CD4-positive, alpha-beta T cell treated with Interleukin-15 for 4 hours (primary cell): ENCODE data around the gene IFI27.

Experiments used
- DNase-seq: peaks from one replicate; pipeline ENCODE4 v3.0.0-alpha.2; 2020; ENCODE audit warnings: low spot score

IFI27 gene

DNA sequence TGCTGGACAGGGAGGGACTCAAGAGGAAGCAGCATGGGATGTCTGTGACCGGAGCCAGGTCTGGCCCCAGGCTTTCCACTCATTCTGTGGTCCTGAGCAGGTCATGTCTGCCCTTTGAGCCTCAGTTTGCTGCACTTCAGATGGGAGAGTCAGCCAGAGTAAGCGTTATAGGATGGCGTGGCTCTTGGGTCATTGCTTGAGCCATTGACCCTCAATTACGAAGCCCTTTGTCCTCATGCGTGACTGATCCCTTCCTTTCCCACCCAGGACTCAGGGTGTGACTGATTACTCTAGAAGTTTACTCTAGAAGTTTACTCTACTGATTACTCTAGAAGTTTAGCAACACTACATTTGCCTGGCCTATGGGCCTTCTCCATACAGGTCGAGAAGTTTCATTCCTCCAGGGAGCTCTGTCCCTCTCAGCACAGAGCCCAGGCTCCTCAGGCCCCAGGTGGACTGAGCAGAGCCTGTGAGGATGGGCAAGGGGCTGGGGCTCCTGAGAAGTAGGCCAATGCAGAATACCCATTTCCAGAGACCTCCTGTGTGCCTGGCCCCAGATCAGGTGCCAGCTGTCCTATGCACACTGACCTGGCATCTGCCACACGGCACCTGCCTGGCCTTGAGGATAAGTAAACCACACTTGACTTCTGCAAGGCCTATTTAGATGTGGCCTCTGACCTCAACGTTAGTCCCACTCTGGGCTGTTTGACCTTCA, 7.6 kb upstream of the IFI27 start:
- DNase-seq = no peak

DNA sequence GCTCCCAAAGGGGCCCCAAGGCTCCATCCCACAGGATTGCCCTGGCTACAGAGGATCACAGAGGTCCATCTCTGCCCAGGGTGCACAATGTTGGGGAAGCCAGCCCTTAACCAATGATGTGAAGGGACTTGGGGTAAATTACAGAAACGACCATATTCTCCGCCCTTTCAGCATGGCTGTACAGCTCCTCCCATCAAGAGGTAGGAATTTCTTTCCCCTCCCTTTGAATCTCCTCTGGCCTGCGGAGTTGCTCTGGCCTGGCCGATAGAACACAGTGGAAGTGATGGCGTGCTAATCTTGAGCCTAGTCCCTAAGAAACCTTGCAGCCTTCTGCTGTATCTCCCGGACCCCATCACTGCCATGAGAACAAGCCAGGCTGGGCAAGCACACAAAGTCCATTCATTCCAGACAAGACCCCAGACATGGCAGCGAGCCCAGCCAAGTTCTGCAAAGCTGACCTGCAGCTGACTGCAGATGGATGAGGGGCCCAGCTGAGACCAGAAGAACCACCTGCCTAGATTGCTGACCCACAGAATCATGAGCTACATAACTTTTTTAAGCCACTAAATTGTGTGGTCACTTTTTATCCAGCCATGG, 6.9 kb upstream of the IFI27 start:
- no peak for DNase-seq

DNA sequence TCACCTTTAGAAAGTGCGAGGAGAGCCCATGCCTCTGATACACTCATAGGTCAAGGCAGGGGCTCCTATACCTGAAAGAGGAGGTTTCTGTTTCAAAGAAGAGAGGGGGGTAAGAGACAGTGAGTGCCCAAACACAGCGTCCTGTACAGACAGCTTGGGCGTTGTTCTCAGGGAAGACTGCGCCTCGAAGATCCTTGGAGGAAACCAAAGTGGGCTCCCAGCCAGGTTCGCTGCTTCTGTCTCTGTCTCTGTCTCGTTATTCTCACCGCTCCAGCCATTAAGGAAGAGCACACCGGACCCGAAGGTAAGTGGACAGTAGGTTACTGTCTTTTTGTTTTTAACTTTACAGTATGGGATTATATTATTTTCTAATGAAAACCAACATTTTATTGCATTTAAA, 5.8 kb upstream of the IFI27 start:
- no peak for DNase-seq

GRCh38 chr14:94109915-94110250, 653 bp upstream of the IFI27 start:
- no peak for DNase-seq

DNA sequence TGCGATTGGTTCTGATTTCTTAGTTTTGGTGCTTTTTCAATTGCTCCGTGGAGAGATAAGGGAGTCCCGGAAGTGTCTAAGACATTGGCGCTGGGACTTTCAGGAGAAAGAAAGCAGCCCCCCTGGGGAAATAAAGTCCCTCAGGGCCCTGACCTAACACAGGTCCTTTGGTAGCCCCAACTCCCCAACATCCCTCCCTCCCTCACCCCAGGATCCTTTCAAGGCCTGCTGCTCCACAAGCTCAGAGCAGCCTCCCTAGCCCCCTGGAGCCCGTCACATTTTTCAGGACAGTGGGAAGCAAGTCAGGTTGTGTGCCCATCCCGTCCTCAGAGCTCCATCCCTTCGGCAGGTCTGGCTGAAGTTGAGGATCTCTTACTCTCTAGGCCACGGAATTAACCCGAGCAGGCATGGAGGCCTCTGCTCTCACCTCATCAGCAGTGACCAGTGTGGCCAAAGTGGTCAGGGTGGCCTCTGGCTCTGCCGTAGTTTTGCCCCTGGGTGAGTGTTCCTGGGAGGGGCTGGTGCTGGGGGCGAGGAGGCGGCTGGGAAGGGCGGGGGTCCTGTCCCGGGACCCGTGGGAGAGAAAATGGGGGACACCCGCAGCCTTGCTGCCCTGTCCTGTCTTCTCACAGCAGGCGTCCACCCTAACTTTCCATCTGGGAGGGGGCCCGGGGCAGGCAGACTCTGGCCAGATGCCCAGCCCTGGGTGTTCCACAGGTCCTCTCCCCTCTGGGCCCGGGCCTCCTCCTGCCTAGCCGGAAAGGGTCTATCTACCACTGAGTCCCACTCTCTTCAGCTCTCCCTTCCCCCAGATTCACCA, 950 bp downstream of the IFI27 start:
- DNase-seq = no peak

- no peak for DNase-seq
Observed at GRCh38 chr14:94112513-94113063, 2.1 kb downstream of the IFI27 start.

DNA sequence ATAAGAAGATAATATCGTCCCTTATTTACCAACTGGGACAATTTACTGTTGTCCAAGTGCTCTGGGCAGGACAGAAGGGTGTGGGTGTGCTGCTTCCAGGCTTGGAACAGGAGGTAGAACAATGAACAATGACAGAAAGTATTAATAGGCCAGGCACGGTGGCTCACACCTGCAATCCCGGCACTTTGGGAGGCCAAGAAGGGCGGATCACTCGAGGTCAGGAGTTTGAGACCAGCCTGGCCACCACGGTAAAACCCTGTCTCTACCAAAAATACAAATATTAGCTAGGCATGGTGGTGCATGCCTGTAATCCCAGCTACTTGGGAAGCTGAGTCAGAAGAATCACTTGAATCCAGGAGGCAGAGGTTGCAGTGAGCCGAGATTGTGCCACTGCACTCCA, 2.5 kb downstream of the IFI27 start:
- DNase-seq = no peak

- no peak for DNase-seq
Observed at GRCh38 chr14:94113490-94113889, 3.0 kb downstream of the IFI27 start.

- DNase-seq = no peak
Observed at GRCh38 chr14:94113908-94114588, 3.5 kb downstream of the IFI27 start.

GRCh38 chr14:94114589-94115057, 4.1 kb downstream of the IFI27 start:
- no peak for DNase-seq

GRCh38 chr14:94115058-94115591, 4.6 kb downstream of the IFI27 start:
- no peak for DNase-seq

DNA sequence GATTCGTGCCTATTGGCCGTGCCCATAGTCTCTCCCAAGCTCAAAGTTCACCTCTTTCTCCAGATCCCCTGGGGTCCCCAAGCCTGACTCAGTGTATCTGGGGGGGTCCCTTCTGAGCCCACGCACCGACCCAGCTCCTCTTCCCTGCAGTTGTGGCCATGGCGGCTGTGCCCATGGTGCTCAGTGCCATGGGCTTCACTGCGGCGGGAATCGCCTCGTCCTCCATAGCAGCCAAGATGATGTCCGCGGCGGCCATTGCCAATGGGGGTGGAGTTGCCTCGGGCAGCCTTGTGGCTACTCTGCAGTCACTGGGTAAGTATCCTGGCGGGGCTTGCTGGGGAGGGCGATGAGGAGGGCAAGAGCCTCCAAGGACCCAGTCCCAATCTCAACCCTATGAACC, 5.1 kb downstream of the IFI27 start:
- no peak for DNase-seq

DNA sequence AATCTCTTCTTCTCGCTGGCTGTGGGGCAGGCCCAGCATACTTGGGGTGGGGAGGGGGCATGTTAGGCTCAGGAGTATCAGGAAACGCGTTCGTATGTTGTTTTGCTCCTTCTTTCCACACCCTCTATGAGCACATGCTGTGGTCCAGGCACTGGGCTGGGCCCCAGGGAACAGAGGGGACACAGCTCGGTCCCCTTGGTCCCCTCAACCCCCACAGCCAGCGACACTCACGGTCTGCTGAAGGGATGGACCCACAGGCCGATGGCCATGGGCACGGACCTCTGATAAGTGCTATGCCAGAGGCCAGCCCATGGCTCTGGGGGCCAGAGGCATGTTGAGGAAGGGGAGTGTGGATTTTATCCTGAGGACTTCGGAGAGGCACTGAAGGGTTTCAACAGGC, 6.2 kb downstream of the IFI27 start:
- DNase-seq = no peak

DNA sequence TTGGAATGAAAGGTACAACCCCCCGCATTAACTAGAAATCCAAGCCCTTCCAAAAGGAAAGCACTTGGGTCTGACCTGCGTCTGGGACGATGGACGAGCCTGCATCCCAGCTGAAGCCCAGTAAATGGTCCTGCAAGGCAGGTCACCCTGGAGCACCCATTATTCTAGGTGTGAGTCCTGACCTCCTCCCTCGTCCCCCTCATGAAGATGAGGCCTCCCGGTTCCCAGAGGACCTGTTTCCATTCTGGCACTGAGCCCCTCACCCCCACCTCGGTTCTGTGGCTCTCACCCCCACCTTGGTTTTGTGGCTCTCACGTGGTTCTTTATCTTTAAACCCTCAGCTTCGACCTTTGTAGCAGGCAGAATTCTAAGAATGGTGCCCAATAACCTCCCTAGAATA, 7.3 kb downstream of the IFI27 start:
- DNase-seq = no peak

GRCh38 chr14:94119071-94119470, 8.5 kb downstream of the IFI27 start:
- DNase-seq = no peak

DNA sequence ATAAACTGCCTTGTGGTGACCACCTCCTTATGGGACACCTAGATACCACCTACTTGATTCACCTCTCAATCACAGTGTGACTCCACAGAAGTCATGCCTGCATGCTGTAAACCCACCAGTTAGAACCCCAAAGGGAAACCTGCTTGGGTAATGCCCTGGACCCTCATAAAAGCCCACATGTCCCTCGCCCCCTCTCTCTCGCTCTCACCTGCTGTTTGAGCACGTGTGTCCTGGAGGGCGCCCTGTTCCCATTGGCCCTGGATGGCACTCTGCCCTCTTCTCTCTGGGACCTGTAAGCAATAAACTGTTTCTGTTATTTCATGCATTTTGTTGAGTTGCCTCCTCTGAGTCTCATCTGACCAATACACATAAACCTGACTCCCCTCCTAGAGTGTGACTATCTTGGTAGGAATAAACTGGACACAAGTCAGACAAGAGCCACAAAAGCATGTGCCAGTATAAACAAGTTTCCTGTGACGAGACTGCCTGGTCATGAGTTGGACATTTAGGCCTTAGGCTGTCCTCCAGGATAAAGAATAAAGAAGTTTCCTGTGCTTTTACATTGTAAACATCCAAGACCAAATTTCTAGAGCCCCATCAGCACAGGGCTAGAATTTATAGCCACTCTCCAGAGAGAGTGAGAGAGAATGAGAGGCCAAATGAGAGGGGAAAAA, 10.3 kb downstream of the IFI27 start:
- DNase-seq = no peak

DNA sequence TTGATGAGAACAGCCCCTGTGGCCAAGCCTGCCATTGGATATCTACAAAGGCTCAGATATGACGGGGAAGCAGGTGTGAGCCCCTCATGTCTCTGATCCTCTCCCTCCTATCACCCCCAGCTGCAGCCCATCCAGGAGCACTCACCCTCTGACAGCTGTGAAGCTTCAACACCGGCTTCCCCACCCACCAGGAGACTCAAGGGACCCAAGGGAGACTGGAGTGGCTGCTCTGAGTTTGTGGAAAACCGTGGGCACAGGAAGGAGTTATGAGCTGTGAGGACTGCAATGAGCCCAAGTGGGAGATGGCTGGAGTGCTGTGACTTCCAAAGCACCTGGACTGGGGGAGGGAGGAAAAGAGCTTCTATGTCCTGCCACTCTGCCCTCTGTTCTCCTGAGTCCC, 10.9 kb downstream of the IFI27 start:
- DNase-seq = no peak

DNA sequence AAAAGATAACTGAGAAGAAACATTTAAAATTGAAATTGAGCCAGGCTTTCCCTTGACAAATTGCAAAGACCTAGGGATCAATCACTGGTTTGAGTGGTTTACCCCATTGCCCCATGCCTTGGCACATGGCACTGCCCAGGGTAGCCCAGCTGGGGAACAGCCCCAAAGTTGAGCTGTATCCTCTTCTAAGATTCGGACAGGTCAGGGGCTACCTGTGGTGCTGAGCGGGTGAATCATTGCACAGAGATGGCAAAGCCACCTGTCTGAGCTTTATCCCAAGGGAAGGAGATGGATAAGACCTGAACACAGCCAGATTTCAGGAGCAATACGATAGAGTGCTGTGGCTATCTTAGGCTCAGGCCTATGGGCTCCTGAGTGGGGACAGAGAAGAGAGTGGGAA, 11.9 kb downstream of the IFI27 start:
- DNase-seq = no peak

DNA sequence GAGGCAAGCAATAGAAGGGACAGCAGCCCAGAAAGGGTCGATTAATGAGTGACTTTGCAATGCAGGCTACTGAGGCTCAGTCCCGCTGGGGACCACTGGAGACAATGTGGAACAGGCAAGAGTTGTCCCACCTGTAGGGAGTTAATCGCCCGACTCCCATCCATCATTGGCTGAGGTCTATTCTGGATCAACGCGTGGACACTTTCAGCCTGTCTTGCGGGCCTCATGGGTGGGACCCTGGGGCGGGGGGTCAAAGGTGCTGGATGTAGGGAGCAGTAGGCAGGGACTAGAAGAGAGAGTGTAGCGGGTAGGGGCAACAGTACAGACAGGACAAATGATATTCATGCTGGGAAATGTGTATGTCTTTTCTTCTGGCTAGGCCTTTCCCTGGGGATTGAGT, 12.8 kb downstream of the IFI27 start:
- DNase-seq = no peak

DNA sequence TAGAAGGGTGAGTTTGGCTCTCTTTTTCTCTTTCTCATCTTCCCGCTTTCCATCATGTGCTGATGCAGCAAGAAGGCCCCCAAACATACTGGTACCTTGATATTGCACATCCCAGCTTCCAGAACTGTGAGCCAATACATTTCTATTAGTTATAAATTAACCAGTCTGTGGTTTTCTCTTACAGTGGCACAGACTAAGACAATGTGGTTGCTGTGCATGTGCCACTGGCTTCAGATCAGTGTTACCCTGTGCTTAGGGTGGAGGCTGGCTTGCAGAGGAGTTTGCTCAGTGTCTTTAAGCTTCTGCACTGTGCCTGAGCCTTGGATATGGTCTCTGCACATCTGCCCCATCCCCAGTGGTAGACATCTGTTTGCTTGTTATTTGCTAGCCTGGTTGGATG, 13.3 kb downstream of the IFI27 start:
- DNase-seq = no peak

DNA sequence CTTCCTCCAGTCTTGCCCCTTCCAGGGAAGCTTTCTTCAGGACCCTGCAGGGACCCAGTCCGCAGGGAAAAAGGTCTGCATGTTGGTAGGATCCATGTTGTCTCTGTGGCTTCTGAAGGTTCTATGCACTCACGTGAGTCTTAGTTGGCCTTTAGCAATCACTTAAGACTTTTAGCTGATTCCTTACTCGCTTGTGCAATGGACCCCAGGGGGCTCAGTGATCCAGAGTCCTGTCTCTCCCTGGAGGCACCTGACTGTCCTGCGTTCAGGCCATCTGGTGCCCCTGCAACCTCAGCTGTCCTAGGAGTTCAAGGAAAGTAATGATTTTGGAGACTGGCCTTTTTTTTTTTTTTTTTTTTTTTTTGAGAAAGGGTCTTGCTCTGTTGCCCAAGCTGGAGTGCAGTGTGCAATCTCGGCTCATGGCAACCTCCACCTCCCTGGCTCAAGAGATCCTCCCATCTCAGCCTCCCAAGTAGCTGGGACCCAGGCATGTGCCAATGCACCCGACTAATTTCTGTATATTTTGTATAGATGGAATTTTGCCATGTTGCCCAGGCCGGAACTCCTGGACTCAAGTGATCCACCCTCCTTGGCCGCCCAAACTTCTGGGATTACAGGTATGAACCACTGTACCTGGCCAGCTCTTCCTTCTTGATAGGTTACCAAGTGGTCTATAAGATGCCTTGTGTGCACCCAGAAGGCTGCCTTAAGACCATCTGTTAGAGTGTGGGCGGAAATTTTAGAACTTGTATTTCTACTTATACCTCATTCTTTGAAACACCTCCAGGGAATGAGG, 14.2 kb downstream of the IFI27 start:
- DNase-seq = no peak
